ENCODE data around the gene KLRF1.

Gene KLRF1

DNA sequence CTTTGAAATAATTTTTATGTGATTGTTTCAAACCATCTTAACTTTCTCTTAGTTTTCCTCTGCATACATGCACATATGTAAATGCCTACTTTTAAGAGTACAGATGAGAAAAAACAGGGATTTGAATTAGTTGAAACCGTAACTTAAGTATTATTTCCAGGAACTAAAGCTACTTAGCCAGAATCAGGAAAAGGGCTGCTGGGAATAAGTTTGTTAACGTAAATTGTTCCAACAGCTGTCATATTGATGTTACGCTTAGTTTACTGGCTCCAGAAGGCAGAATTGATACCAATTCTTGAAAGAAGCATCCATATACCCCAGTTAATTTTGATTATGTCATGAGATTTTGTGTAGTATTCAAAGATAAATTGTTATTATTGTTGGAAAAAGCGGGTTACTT, 17.9 kb upstream of the KLRF1 start:
- DNase-seq (ENCODE audit: low spot score) = no peak

DNA sequence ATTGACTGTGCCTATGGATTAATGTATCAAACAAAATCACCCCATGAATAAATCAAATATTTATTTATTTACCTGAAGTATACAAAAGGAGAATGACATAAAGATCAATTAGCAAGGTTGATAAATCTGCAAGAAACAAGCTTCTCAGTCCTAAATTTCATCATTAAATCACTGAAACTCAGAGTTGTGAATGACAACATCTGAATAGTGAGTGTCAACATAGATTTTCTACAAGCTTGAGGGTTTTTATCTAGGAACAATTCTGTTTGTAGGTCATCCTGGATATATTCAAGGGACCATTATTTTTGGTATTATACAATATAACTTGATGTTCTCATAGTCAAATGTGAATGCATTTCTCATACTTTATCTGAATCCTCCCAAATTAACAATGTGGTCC, 17.4 kb upstream of the KLRF1 start:
- no peak for DNase-seq (ENCODE audit: low spot score)

DNA sequence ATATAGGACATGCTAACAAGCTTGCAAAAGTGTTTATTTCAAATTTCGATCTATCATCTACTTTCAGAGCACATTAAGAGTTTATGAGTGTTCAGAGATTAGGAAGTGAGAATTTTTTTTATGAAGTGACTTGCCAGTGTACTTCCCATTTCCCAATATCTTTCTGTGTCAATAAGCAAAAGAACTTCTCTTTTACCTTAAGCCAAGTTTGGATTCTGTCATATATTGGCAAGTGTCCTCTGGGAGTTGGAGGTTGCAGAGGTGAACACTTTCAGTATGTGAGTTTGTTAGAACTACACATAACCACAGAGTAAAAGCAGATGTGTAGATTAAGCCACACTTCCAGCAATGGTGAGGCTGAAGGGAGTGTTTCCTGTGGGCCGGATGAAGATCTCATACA, 16.6 kb upstream of the KLRF1 start:
- DNase-seq (ENCODE audit: low spot score) = no peak

- no peak for DNase-seq (ENCODE audit: low spot score)
Measured at GRCh38 chr12:9811621-9812020, 15.7 kb upstream of the KLRF1 start.

- peak; percentile 93 for DNase-seq (ENCODE audit: low spot score)
Measured at GRCh38 chr12:9813821-9814798, 13.2 kb upstream of the KLRF1 start.

GRCh38 chr12:9820281-9820930, 6.9 kb upstream of the KLRF1 start:
- DNase-seq (ENCODE audit: low spot score) = no peak

- DNase-seq (ENCODE audit: low spot score) = no peak
Measured at GRCh38 chr12:9829483-9829882, 2.2 kb downstream of the KLRF1 start.

- DNase-seq (ENCODE audit: low spot score) = no peak
Measured at GRCh38 chr12:9829982-9830381, 2.7 kb downstream of the KLRF1 start.

DNA sequence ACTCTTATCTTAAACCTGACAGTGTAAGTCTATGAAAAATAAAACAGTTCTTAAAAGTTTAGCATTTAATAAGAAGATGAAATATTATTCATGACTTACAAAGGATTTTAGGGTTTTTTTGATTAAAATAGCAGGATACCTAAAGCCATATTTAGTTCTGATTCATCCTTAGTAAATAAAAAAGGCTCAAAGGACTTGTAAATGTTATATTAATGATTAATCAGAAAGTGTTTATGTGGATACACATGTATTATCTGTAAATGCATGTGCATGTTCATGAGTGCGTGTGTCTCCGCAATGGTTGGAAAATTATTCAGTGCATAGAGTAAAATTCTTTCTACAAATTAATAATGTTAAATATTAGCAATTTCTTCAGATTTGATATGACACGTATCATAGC, 4.4 kb downstream of the KLRF1 start:
- no peak for DNase-seq (ENCODE audit: low spot score)

- no peak for DNase-seq (ENCODE audit: low spot score)
Measured at GRCh38 chr12:9843407-9843806, 16.1 kb downstream of the KLRF1 start.

DNA sequence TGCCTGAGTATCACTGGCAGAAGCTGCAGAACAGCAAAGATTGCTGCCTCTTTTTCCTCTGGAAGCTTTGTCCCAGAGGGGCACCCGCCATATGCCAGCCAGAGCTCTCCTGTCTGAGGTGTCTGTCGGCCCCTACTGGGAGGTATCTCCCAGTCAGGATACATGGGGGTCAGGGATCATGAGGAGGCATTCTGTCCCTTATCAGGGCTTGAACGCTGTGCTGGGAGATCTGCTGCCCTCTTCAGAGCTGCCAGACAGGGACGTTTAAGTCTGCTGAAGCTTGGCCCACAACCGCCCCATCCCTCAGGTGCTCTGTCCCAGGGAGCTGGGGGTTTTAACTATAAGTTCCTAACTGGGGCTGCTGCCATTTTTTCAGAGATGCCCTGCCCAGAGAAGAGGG, 21.6 kb downstream of the KLRF1 start:
- DNase-seq (ENCODE audit: low spot score) = no peak

- no peak for DNase-seq (ENCODE audit: low spot score)
Measured at GRCh38 chr12:9851050-9851449, 23.8 kb downstream of the KLRF1 start.

GRCh38 chr12:9851927-9852326, 24.6 kb downstream of the KLRF1 start:
- no peak for DNase-seq (ENCODE audit: low spot score)

GRCh38 chr12:9856151-9856550, 28.9 kb downstream of the KLRF1 start:
- no peak for DNase-seq (ENCODE audit: low spot score)

GRCh38 chr12:9856894-9857293, 29.6 kb downstream of the KLRF1 start:
- DNase-seq (ENCODE audit: low spot score) = no peak

GRCh38 chr12:9858135-9858534, 30.9 kb downstream of the KLRF1 start:
- DNase-seq (ENCODE audit: low spot score) = no peak

- no peak for DNase-seq (ENCODE audit: low spot score)
Measured at GRCh38 chr12:9864913-9865675, 37.8 kb downstream of the KLRF1 start.

GRCh38 chr12:9866860-9867269, 39.6 kb downstream of the KLRF1 start:
- DNase-seq (ENCODE audit: low spot score) = no peak

DNA sequence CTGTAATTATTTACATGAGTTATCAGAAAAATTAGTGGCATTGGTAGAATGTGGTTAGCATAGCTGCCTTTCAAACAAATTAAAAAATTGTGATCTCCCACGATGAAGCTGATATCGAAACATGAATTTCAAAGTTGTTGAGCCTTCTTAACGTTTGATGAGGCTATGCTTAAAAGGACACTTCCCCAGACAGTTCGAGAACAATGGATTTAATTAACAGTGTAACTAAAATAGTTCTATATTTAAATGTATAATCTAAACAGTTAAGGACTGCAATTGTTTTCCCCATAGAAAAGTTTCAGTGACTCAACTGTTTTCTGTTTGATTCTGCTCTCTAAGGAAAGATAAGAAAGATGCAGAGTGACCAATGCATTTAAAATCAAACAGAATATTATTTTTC, 40.2 kb downstream of the KLRF1 start:
- no peak for DNase-seq (ENCODE audit: low spot score)

DNA sequence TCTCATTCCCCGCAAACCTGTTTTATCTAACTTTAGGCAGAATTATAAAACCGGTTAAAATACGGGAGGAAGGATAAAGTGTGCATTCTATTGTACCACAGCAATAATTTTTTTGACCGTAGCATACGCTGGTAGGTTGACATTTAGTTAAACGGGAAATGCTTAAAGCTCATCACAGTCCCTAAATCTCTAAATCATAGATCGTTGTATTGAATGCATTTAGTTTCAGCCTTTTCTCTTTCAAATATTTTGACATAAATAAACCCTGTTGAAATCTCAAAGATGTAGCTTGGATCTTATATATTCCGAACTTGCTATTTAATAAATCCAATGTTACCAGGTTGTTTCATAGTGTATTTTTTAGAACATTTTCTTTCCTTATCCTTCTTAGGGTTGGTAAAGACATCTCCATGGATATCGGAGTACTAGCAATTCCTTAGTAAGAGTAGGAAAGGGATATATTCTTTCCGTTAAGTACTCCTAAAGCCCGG, 41.1 kb downstream of the KLRF1 start:
- no peak for DNase-seq (ENCODE audit: low spot score)

DNA sequence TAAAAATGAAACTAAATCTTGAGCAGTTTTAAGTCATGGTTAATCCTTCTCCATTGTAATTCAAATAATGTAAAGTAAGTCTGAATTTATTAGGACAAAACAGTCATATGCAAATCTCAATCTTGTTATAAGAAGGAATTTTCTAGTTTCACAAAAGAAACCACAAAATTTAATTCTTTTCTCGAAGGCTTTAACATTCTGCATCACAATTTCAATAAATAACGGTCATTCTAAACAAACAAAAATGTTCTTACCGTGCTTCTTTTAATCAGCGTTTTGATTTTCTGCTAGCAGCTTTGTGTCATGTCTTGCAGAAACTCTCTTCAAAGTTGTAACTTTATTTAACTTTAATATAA, 41.6 kb downstream of the KLRF1 start:
- no peak for DNase-seq (ENCODE audit: low spot score)

GRCh38 chr12:9869307-9870161, 42.3 kb downstream of the KLRF1 start, which contains the start of gene CLEC2B:
CLEC2B (minus strand) TSS chr12:9869354.
- DNase-seq (ENCODE audit: low spot score) = peak; percentile 65

Measured in CD4-positive, alpha-beta T cell treated with Interleukin-15 for 4 hours (primary cell).